Type B pancreatic cell (in vitro differentiated cells): ENCODE results near the gene GLIS2. TPM values are rescaled to one million over a fixed set of nuclear protein-coding genes. Genes with fewer than 3 reads are reported as not detected.

Source experiments
- DNase-seq: peaks from one replicate; pipeline ENCODE4 v3.0.0; 2021; ENCODE audit warnings: mixed read lengths; ENCODE audit not compliant: unreplicated experiment; ENCODE audit errors: extremely low spot score
- H3K27ac Mint-ChIP-seq: 2 replicates; pipeline ENCODE4 v1.8.0; 2021; ENCODE audit warnings: mild to moderate bottlenecking, mixed read lengths
- H3K27me3 Mint-ChIP-seq: 2 replicates; pipeline ENCODE4 v1.8.0; 2021; ENCODE audit warnings: mixed read lengths
- H3K36me3 Mint-ChIP-seq: 2 replicates; pipeline ENCODE4 v1.8.0; 2021; ENCODE audit warnings: mixed read lengths
- H3K4me1 Mint-ChIP-seq: one replicate; pipeline ENCODE4 v1.8.0; 2021; ENCODE audit warnings: mixed read lengths; ENCODE audit not compliant: unreplicated experiment
- H3K4me3 Mint-ChIP-seq: 2 replicates; pipeline ENCODE4 v1.8.0; 2021; ENCODE audit warnings: mild to moderate bottlenecking, mixed read lengths
- H3K9me3 Mint-ChIP-seq: 2 replicates; pipeline ENCODE4 v1.8.0; 2021; ENCODE audit warnings: mixed read lengths
- CTCF ChIP-seq: fragments of 200-600 bp; sonication (generic); conservative IDR thresholded peaks from 2 replicates; pipeline ENCODE4 v1.5.0; 2021; ENCODE audit warnings: antibody characterized with exemption, mild to moderate bottlenecking
- total RNA-seq: library from RNA; stranded (reverse); gene quantifications from 2 replicates; pipeline ENCODE4 v1.2.1, GENCODE V29; 2021; ENCODE audit warnings: low replicate concordance

GLIS2 gene
- total RNA-seq, 1 donor from 2014 or later = 23.0 TPM

- H3K4me3 Mint-ChIP-seq = no peak overlapping the region
- no peaks in the 10 kb centered on the region for H3K36me3 Mint-ChIP-seq
- TF ChIP-seq CTCF = no peak
- H3K27ac Mint-ChIP-seq = no peak overlapping the region
- H3K9me3 Mint-ChIP-seq = no peaks in the 10 kb centered on the region
- no peaks in the 10 kb centered on the region for H3K27me3 Mint-ChIP-seq
- DNase-seq = no peak
- peaks cover 5% of the 10 kb centered on the region for H3K4me1 Mint-ChIP-seq
Observed at GRCh38 chr16:4367393-4367856, 51.6 kb downstream of the GLIS2 start.

GRCh38 chr16:4369007-4369733 lies 53.3 kb downstream of the GLIS2 start:
- H3K9me3 Mint-ChIP-seq = no peaks in the 10 kb centered on the region
- no peak for TF ChIP-seq CTCF
- H3K27me3 Mint-ChIP-seq = no peaks in the 10 kb centered on the region
- no peak overlapping the region for H3K27ac Mint-ChIP-seq
- peaks cover 5% of the 10 kb centered on the region for H3K4me1 Mint-ChIP-seq
- no peaks in the 10 kb centered on the region for H3K36me3 Mint-ChIP-seq
- DNase-seq = no peak
- no peak overlapping the region for H3K4me3 Mint-ChIP-seq

- DNase-seq = no peak
- Mint-ChIP-seq H3K4me3 (peak overlapping the region; percentile 70), H3K27ac (no peak overlapping the region), H3K9me3 (no peaks in the 10 kb centered on the region), H3K27me3 (no peaks in the 10 kb centered on the region), H3K4me1 (peaks cover 9% of the 10 kb centered on the region), H3K36me3 (no peaks in the 10 kb centered on the region)
- no peak for TF ChIP-seq CTCF
Observed at GRCh38 chr16:4370151-4370550, 54.3 kb downstream of the GLIS2 start.

GRCh38 chr16:4370570-4371356 lies 54.9 kb downstream of the GLIS2 start:
- no peaks in the 10 kb centered on the region for H3K36me3 Mint-ChIP-seq
- no peaks in the 10 kb centered on the region for H3K9me3 Mint-ChIP-seq
- H3K4me3 Mint-ChIP-seq = peak overlapping the region; percentile 79
- no peak for TF ChIP-seq CTCF
- H3K27me3 Mint-ChIP-seq = no peaks in the 10 kb centered on the region
- no peak for DNase-seq
- H3K27ac Mint-ChIP-seq = peak overlapping the region; percentile 39
- H3K4me1 Mint-ChIP-seq = peaks cover 15% of the 10 kb centered on the region

GRCh38 chr16:4371357-4372000 lies 55.6 kb downstream of the GLIS2 start, which contains the start of gene VASN:
Gene VASN (plus strand): TSS chr16:4371848. CDS start chr16:4380878, 9,030 bp downstream.
- no peaks in the 10 kb centered on the region for H3K9me3 Mint-ChIP-seq
- H3K4me1 Mint-ChIP-seq = peaks cover 16% of the 10 kb centered on the region
- H3K27me3 Mint-ChIP-seq = no peaks in the 10 kb centered on the region
- no peak for TF ChIP-seq CTCF
- peak within 1 kb of the TSS; percentile 39 for H3K27ac Mint-ChIP-seq
- peak; percentile 91 for DNase-seq
- H3K36me3 Mint-ChIP-seq = no peaks in the 10 kb centered on the region
- H3K4me3 Mint-ChIP-seq = peak within 1 kb of the TSS; percentile 89
